Left ventricle myocardium inferior (tissue), 1 donor: ENCODE measurements around the gene ERICH6B. TPM values are rescaled to one million over a fixed set of nuclear protein-coding genes. Genes with fewer than 3 reads are reported as not detected.
"Not testable (repeated sequence)": the region's sequence is repeated elsewhere in the genome, so short reads cannot be mapped to it uniquely, and the experiment has no call there.

ENCODE experiments used
- DNase-seq: peaks from one replicate; pipeline ENCODE4 v3.0.0-alpha.2; 2020
- H3K27ac ChIP-seq: fragments of 200-600 bp; replicated peaks from 2 replicates; pipeline ENCODE4 v1.8.0; 2021
- H3K27me3 ChIP-seq: fragments of 200-600 bp; 2 replicates; pipeline ENCODE4 v1.8.0; 2021; ENCODE audit warnings: low read depth
- H3K36me3 ChIP-seq: fragments of 200-600 bp; 2 replicates; pipeline ENCODE4 v1.8.0; 2021
- H3K4me1 ChIP-seq: fragments of 200-600 bp; 2 replicates; pipeline ENCODE4 v1.8.0; 2021
- H3K4me3 ChIP-seq: fragments of 200-600 bp; 2 replicates; pipeline ENCODE4 v1.8.0; 2021; ENCODE audit warnings: mild to moderate bottlenecking, moderate library complexity
- H3K9me3 ChIP-seq: fragments of 200-600 bp; replicated peaks from 2 replicates; pipeline ENCODE4 v1.8.0; 2021
- intact Hi-C: fragments of 100-400 bp; cut with micrococcal nuclease; formaldehyde crosslinking; loops from one replicate; pipeline ENCODE4 v1.11.0; 2022
- long read RNA-seq: library from polyadenylated mRNA; unstranded; transcript quantifications from one replicate; pipeline ENCODE4 v2.0.0, GENCODE V29; 2021
- total RNA-seq: library from RNA; stranded (reverse); fragmentation: NEBNext Ultra II Directional; extraction: Animal tissue kit (Norgen Biotek cat#: 25700); gene quantifications from one replicate; pipeline ENCODE4 v1.2.1, GENCODE V29; 2021
- TF ChIP-seq, protein P1 (sequence below): fragments of 200-600 bp; IDR thresholded peaks from 2 replicates; pipeline ENCODE4 v1.8.0; 2021; ENCODE audit warnings: antibody characterized with exemption, mild to moderate bottlenecking, borderline replicate concordance
- donor health status: DM: no; HTN: yes; CAD: no; lungs with severe emphysema.

Gene ERICH6B
- total RNA-seq = not detected
- long read RNA-seq = 0 reads

DNA sequence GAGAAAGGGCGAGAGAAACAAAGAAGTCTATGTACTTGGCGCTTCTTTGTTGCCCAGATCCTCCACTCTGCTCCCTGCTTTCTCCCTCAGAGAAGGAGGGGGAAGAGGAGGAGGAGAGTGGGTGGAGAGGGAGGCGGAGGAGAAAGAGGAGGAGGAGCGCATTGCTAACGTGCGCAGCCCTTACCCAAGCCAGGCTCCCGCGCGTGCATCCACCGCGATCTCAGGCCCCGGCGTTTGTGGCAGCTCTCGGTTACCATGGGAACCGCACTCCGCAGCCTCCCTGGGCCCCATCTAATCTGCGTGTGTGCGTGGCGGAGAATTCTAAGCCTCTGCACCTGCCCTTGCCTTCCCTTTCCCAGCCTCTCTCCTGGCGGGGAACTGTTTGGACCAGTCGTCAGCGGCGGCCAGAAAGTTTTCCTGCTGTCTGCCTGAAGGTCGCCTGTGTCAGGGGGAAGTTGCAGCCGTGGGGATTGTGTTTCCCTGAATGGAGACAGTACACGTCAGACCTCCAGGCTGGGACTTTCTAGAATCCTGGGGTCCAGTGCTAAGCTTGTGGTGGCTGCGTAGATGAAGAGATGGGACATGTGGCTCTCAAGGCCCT is at the start of gene ERICH6B:
TSS of gene ERICH6B (minus strand) at position 239 of the 601 bp plus-strand sequence. CDS start 18,734 bp downstream, outside the sequence.
- Histone ChIP-seq H3K4me3 (peak within 1 kb of the TSS; percentile 50), H3K9me3 (peaks cover 13% of the 10 kb centered on the region)
- peak; percentile 19 for DNase-seq

DNA sequence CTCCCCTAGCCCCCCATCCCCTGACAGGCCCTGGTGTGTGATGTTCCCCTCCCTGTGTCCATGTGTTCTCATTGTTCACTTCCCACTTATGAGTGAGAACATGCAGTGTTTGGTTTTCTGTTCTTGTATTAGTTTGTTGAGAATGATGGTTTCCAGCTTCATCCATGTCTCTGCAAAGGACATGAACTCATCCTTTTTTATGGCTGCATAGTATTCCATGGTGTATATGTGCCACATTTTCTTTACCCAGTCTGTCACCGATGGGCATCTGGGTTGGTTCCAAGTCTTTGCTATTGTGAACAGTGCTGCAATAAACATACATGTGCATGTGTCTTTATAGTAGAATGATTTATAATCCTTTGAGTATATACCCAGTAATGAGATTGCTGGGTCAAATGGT is 47.4 kb upstream of the ERICH6B start:
- H3K36me3 ChIP-seq, H3K27me3 ChIP-seq, DNase-seq, intact Hi-C loops, H3K27ac ChIP-seq, H3K4me3 ChIP-seq, H3K4me1 ChIP-seq, H3K9me3 ChIP-seq: not testable (repeated sequence)

More for the DNA sequence above, at the start of gene ERICH6B:
- no peak within 1 kb of the TSS for H3K27ac ChIP-seq
- intact Hi-C loops = no loop called here
- peaks cover 10% of the 10 kb centered on the region for H3K4me1 ChIP-seq
- TF ChIP-seq, protein P1, sequence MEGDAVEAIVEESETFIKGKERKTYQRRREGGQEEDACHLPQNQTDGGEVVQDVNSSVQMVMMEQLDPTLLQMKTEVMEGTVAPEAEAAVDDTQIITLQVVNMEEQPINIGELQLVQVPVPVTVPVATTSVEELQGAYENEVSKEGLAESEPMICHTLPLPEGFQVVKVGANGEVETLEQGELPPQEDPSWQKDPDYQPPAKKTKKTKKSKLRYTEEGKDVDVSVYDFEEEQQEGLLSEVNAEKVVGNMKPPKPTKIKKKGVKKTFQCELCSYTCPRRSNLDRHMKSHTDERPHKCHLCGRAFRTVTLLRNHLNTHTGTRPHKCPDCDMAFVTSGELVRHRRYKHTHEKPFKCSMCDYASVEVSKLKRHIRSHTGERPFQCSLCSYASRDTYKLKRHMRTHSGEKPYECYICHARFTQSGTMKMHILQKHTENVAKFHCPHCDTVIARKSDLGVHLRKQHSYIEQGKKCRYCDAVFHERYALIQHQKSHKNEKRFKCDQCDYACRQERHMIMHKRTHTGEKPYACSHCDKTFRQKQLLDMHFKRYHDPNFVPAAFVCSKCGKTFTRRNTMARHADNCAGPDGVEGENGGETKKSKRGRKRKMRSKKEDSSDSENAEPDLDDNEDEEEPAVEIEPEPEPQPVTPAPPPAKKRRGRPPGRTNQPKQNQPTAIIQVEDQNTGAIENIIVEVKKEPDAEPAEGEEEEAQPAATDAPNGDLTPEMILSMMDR = no peak
- peaks cover 90% of the 10 kb centered on the region for H3K27me3 ChIP-seq
- no peaks in the 10 kb centered on the region for H3K36me3 ChIP-seq

DNA sequence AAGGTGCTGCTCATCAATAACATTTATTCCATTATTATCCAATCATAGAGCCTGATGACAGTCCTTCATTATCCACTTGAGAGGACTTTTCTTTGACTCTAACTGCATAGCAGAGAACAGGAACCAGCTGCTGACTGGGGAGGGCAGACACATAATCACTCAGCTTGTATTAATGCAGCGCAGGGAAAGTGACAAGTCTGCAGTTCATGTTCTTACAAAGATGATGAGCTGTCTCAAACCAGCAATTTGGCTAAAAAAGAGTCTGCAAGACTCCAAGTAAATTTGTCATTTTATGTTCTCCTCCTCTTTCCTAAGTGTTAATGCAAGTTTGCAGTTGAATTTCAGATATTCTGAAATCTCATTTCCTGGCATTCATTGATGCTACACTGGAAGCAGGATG is 46.6 kb upstream of the ERICH6B start:
- H3K4me1 ChIP-seq = no peaks in the 10 kb centered on the region
- H3K27me3 ChIP-seq = no peaks in the 10 kb centered on the region
- no peaks in the 10 kb centered on the region for H3K36me3 ChIP-seq
- TF ChIP-seq, protein P1 = no peak
- intact Hi-C loops = no loop called here
- peaks cover 15% of the 10 kb centered on the region for H3K9me3 ChIP-seq
- no peak for DNase-seq
- H3K4me3 ChIP-seq = no peak overlapping the region
- no peak overlapping the region for H3K27ac ChIP-seq

DNA sequence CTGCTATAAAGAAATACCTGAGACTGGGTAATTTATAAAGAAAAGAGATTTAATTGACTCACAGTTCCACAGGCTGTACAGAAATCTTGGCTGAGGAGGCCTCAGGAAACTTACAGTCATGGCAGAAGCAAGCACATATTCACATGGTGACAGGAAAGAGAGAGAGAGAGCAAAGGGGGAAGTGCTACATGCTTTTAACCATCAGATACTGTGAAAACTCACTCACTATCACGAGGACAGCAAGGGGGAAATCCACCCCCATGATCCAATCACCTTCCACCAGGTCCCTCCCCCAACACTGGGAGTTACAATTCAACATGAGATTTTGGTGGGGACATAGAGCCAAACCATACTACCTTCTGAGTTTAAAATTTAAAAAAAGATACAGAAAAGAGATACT is 44.9 kb upstream of the ERICH6B start:
- H3K4me3 ChIP-seq, DNase-seq, H3K27me3 ChIP-seq, H3K4me1 ChIP-seq, intact Hi-C loops, H3K27ac ChIP-seq, H3K36me3 ChIP-seq: not testable (repeated sequence)
- peaks cover 17% of the 10 kb centered on the region for H3K9me3 ChIP-seq

DNA sequence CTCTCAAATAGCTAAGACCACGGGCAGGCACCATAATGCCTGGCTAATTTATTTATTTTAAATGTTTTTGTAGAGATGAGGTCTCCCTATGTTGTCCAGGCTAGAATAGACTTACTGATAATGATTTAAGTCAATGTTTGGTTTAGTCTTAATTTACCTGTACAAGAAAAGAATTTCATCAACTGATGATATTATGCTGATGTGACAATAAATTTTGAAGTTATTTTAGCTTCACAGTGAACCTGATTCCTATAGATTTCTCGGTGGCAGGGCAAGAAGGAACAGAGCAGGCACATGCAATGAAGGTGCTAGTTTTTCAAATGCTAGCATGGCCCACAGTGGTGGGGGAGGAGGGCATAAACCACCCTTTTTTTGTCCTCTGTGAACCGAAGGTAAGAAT is 44.0 kb upstream of the ERICH6B start:
- intact Hi-C loops = no loop called here
- H3K27me3 ChIP-seq = no peaks in the 10 kb centered on the region
- no peaks in the 10 kb centered on the region for H3K4me1 ChIP-seq
- no peaks in the 10 kb centered on the region for H3K36me3 ChIP-seq
- no peak for DNase-seq
- no peak overlapping the region for H3K4me3 ChIP-seq
- TF ChIP-seq, protein P1 = no peak
- peaks cover 13% of the 10 kb centered on the region for H3K9me3 ChIP-seq
- H3K27ac ChIP-seq = no peak overlapping the region

DNA sequence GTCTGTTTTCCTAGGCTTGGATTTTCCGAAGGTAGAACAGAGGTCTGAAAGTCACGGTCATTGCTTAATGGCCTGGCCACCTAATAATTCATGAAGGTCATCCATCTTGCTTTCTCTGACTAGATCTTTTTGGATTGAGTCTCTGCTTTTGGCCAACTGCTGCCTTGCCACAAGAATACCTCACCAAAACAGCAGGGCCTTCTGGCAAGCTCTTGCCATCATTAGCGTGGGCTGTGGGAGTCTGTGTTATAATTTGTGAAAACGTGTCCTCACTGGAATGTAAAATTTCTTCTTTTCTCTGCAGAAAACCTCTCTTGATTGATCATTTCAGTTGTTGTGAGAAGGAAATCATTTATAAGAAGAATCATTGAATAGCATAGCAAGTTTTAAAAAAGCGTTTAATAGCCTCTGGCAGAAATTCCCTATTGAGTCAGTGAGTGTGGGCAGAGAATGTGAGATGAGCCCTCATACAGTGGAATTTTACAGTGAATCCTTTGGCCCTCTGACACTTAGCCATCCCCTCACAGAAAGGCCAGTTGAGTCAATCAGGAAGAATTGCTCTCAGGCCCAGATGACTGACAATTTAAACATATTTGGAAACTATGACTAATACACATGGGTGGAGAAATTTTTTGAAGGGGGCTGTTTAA is 43.2 kb upstream of the ERICH6B start:
- Histone ChIP-seq H3K9me3 (peaks cover 13% of the 10 kb centered on the region), H3K27me3 (no peaks in the 10 kb centered on the region), H3K36me3 (no peaks in the 10 kb centered on the region), H3K4me1 (no peaks in the 10 kb centered on the region), H3K27ac (no peak overlapping the region), H3K4me3 (no peak overlapping the region)
- TF ChIP-seq, protein P1 = no peak
- no peak for DNase-seq
- intact Hi-C loops = no loop called here
